ENCODE results near the gene FAM171A2.
"Not testable (repeated sequence)": the region's sequence is repeated elsewhere in the genome, so short reads cannot be mapped to it uniquely, and the experiment has no call there.

The FAM171A2 gene

DNA sequence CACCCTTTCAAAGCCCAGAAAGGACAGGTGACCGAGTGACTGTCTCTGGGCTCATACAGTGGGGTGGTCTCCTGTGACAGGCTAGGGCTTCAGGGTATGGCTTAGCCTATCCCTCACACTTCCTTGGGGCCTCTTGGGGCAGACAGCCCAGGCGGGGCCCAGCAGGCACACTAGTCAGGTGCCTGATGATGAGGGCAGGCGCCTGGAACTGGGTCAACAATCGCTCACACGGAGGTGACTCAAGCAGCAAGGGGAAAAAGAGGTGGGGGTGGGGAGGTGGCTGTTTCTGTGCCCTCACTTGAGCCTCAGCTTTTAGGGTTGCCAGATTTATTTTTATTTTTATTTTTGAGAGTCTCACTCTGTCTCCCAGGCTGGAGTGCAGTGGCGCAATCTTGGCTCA lies 25.0 kb downstream of the FAM171A2 start:
- no peak overlapping the region for H3K4me3 ChIP-seq (ENCODE audit: low read depth, low read length)
- TF ChIP-seq, protein P1, sequence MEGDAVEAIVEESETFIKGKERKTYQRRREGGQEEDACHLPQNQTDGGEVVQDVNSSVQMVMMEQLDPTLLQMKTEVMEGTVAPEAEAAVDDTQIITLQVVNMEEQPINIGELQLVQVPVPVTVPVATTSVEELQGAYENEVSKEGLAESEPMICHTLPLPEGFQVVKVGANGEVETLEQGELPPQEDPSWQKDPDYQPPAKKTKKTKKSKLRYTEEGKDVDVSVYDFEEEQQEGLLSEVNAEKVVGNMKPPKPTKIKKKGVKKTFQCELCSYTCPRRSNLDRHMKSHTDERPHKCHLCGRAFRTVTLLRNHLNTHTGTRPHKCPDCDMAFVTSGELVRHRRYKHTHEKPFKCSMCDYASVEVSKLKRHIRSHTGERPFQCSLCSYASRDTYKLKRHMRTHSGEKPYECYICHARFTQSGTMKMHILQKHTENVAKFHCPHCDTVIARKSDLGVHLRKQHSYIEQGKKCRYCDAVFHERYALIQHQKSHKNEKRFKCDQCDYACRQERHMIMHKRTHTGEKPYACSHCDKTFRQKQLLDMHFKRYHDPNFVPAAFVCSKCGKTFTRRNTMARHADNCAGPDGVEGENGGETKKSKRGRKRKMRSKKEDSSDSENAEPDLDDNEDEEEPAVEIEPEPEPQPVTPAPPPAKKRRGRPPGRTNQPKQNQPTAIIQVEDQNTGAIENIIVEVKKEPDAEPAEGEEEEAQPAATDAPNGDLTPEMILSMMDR (IDR thresholded peaks at IDR 0.05; ENCODE audit: borderline replicate concordance, insufficient read depth, low read depth, low read length), result no peak

DNA sequence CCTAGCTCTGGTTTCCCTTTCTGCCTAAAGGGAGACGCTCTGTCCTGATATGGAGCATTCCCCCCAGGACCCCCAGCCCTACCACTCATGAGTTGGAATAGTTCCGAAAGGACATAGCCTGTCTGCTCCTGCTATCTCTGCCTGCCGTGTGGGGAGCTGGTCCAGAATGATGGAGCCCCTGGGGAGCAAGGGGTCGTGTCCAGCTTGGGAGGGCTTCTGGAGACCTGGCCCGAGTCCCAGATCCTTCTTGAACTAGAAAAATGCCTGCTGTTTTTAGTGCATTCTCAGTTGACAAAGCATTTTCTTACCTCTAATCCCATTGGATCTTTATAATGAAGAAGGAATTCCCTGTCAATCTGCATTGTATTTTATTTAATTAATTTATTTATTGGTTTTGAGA lies 27.7 kb downstream of the FAM171A2 start:
- H3K4me3 ChIP-seq (ENCODE audit: low read depth, low read length), result no peak overlapping the region
- TF ChIP-seq, protein P1 (IDR thresholded peaks at IDR 0.05; ENCODE audit: borderline replicate concordance, insufficient read depth, low read depth, low read length), result no peak

DNA sequence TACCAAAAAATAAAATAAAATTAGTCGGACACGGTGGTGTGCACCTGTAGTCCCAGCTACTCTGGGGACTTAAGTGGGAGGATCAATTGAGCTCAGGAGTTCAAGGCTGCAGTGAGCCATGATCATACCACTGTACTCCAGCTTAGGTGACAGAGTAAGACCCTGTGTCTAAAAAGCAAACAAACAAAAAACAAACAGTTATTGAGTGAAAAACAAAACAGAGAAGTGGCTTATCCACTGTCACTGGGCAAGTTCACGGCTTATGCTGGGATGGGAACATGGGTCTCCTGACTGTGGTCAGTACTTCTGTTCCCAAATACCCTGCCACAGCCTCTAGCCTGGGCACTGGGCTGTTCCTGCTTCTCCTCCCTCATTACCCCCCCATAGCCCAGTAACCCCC lies 28.1 kb downstream of the FAM171A2 start:
- no peak overlapping the region for H3K4me3 ChIP-seq (ENCODE audit: low read depth, low read length)
- TF ChIP-seq, protein P1 (IDR thresholded peaks at IDR 0.05; ENCODE audit: borderline replicate concordance, insufficient read depth, low read depth, low read length), result no peak

DNA sequence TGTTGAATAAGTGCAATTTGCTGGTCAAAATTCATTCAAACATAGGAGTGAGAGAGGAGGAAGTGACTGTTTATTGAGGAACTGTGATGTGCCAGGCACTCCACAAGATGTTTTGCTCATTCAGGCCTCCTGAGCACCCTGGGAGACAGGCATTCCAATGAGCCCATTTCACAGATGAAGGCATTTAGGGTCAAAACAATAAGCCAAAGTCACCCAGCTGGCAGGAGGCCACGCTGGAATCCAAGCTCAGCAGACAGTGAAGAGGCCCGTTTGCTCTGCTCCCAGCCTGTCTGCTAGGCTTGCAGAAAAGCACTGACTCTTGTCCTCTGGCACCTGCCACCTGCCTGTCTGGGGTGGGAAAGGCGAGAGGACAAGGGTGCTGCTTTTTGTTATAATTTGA lies 28.9 kb downstream of the FAM171A2 start:
- no peak overlapping the region for H3K4me3 ChIP-seq (ENCODE audit: low read depth, low read length)
- TF ChIP-seq, protein P1 (IDR thresholded peaks at IDR 0.05; ENCODE audit: borderline replicate concordance, insufficient read depth, low read depth, low read length), result no peak

DNA sequence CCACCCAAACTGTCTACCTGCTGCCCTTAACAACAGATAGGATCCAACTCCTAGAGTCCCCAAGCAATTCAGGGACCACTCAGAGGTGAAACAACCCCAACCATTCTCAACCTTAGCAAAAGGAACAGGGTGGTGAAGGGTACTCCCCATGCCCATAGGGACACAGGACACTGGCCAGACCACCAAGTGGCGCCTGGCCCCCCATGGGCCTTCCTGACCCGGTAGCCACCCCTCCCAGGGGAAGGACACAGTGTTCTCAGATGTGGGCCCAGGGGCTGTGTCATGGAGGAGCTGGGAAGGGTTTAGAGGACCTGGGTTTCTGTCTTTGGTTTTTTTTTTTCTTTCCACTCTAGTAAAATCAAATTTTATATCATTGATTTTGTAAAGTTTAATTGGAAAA lies 29.3 kb downstream of the FAM171A2 start:
- no peak overlapping the region for H3K4me3 ChIP-seq (ENCODE audit: low read depth, low read length)
- TF ChIP-seq, protein P1 (IDR thresholded peaks at IDR 0.05; ENCODE audit: borderline replicate concordance, insufficient read depth, low read depth, low read length), result no peak

DNA sequence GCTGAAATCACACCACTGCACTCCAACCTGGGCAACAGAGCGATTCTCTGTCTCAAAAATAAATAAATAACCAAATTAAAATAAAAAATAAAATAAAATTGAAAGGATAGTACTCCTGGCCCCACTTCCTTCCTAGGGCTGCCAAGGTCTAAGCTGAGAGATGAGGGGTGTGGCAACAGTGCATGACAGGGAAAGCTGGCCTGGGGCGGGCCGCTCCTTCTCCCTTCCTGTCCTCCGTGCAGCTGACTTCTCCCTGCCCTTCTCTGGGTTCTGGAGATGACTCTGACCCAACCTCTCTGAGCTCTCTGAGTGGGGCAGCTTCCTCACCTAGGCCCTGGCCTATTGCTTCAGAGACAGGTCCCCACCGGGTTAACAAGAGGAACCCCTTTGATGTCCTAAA lies 30.3 kb downstream of the FAM171A2 start:
- H3K4me3 ChIP-seq (ENCODE audit: low read depth, low read length), result no peak overlapping the region
- TF ChIP-seq, protein P1 (IDR thresholded peaks at IDR 0.05; ENCODE audit: borderline replicate concordance, insufficient read depth, low read depth, low read length), result no peak

DNA sequence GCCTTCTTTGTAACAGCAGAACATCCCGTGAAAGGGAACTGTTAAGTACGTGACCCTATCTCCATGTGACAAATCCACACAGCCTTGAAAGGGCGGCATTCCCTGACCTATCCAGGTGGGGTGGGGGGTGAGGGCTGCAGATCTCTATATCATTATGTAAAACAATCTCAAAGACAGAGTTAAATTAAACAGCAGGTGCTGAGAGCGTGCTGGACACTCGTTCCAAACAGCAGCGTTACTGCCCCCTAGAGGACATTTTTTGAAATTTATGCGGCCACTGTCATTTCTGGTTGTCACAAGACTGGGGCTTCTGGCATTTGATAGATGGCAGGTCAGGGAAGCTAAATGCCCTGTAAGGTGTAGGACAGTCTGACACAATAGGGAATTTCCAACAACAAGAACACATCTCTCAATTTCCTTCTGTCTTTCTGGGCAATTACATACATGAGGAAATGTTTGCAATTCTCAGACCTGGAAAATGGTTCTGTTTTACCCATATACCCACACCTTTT lies 32.3 kb downstream of the FAM171A2 start:
- TF ChIP-seq, protein P1 (IDR thresholded peaks at IDR 0.05; ENCODE audit: borderline replicate concordance, insufficient read depth, low read depth, low read length), result peak; percentile 67; the same call in 1 of the 2 replicates
- no peak overlapping the region for H3K4me3 ChIP-seq (ENCODE audit: low read depth, low read length)

DNA sequence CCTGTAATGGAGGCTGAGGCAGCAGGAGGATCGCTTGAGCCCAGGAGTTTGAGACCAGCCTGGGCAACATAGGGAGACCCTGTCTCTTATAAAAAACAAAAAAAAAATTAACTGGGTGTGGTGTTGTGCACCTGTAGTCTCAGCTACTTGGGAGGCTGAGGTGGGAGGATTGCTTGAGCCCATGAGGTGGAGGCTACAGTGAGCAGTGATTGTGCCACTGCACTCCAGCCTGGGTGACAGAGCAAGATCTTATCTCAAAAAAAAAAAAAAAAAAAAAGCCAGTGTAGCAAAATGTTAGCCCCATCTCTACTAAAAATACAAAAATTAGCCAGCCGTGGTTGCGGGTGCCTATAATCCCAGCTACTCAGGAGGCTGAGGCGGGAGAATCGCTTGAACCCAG lies 33.4 kb downstream of the FAM171A2 start:
- not testable (repeated sequence) for H3K4me3 ChIP-seq (ENCODE audit: low read depth, low read length)

DNA sequence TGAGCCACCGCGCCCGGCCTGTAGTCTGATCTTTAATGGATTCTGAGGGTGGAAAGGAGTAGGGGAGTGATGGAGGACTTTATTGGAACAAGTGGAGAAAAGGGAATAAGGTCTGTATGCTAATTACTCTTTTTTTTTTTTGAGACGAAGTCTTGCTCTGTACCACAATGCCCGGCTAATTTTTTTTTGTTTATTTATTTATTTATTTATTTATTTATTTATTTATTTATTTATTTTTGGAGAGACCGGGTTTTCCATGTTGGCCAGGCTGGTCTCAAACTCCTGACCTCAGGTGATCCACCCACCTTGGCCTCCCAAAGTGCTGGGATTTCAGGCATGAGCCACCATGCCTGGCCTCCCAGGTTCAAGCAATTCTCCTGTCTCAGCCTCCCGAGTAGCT lies 34.1 kb downstream of the FAM171A2 start:
- H3K4me3 ChIP-seq (ENCODE audit: low read depth, low read length), result not testable (repeated sequence)
